HFFc6 (cell line): Measurements from ENCODE around the gene BACH2. TPM values are rescaled to one million over a fixed set of nuclear protein-coding genes. Genes with fewer than 3 reads are reported as not detected.

Experiments
- DNase-seq: peaks from one replicate; pipeline ENCODE4 v3.0.0-alpha.2; 2018
- H3K27ac Mint-ChIP-seq: 2 replicates; pipeline ENCODE4 v1.8.0; 2020; ENCODE audit warnings: mild to moderate bottlenecking, mixed read lengths
- H3K27me3 Mint-ChIP-seq: 2 replicates; pipeline ENCODE4 v1.8.0; 2021; ENCODE audit warnings: mild to moderate bottlenecking, moderate library complexity, mixed read lengths; ENCODE audit not compliant: insufficient read depth
- H3K36me3 Mint-ChIP-seq: 2 replicates; pipeline ENCODE4 v1.8.0; 2021; ENCODE audit warnings: low read depth, mixed read lengths
- H3K4me1 Mint-ChIP-seq: 2 replicates; pipeline ENCODE4 v1.8.0; 2020; ENCODE audit warnings: low read depth, mixed read lengths
- H3K4me3 Mint-ChIP-seq: 2 replicates; pipeline ENCODE4 v1.8.0; 2020; ENCODE audit warnings: mild to moderate bottlenecking, moderate library complexity, mixed read lengths
- H3K9me3 Mint-ChIP-seq: 2 replicates; pipeline ENCODE4 v1.8.0; 2020; ENCODE audit warnings: mild to moderate bottlenecking, mixed read lengths
- total RNA-seq, 6 experiments: library from RNA; stranded (reverse); fragmentation: NEBNext Ultra II Directional; extraction: Animal tissue kit (Norgen Biotek cat#: 25700); gene quantifications; 2 replicates in 1 of 6; 3 replicates in 5 of 6; pipeline ENCODE4 v1.2.3, GENCODE V29; 2021
- TF ChIP-seq, protein P1 (sequence below): fragments of 200-600 bp; sonication (generic); IDR thresholded peaks from 2 replicates; pipeline ENCODE4 v1.5.0; 2021; ENCODE audit warnings: antibody characterized with exemption, mild to moderate bottlenecking

Gene BACH2
- total RNA-seq, 6 experiments from 2014 or later: not detected

DNA sequence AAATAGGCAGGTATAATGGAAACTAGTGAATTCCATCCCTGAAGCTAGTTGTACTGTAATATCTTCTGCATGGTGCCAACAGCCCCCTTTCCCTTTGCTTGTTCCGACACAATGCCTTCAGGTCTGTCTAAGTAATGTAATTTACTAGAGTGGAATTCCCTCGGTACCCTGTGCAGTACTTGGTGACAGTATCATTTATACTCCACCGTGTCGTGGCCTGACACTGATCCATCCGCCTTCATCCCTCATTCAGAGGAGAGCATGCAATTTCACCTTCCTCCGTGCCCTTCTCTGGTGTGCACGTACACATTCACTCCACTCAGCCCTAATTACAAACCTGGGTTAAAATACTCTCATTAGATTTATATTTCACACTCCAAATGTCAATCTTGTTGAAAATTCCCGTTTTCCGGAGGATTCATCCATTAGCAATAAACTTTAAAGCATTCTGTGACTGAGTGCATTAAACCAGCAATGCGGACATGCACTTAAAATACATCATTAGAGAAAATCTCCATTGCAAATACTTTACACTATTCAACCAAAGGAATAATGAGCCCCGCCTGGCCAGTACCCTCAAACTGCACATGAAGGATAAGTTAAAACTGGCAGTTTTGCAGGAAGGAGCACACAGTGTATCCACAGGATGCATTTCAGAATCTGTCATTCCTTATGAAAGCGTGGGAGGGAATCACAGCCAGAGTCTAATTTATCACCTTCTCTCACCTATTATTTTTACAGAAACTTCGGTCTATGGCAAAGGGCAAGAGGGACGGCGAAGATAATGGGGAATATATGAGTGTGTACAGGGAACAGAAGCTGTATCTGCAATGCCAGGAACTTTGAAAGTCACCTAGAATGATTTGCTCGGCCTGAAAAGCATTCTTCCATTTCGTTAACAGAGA is 219.9 kb downstream of the BACH2 start:
- TF ChIP-seq, protein P1, sequence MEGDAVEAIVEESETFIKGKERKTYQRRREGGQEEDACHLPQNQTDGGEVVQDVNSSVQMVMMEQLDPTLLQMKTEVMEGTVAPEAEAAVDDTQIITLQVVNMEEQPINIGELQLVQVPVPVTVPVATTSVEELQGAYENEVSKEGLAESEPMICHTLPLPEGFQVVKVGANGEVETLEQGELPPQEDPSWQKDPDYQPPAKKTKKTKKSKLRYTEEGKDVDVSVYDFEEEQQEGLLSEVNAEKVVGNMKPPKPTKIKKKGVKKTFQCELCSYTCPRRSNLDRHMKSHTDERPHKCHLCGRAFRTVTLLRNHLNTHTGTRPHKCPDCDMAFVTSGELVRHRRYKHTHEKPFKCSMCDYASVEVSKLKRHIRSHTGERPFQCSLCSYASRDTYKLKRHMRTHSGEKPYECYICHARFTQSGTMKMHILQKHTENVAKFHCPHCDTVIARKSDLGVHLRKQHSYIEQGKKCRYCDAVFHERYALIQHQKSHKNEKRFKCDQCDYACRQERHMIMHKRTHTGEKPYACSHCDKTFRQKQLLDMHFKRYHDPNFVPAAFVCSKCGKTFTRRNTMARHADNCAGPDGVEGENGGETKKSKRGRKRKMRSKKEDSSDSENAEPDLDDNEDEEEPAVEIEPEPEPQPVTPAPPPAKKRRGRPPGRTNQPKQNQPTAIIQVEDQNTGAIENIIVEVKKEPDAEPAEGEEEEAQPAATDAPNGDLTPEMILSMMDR: no peak
- H3K36me3 Mint-ChIP-seq: no peaks in the 10 kb centered on the region
- H3K4me3 Mint-ChIP-seq: no peak overlapping the region
- no peaks in the 10 kb centered on the region; the same call in 1 of the 2 replicates for H3K9me3 Mint-ChIP-seq
- H3K27me3 Mint-ChIP-seq: peaks cover 3% of the 10 kb centered on the region; the same call in 1 of the 2 replicates
- no peak overlapping the region for H3K27ac Mint-ChIP-seq
- H3K4me1 Mint-ChIP-seq: no peaks in the 10 kb centered on the region
- no peak for DNase-seq

DNA sequence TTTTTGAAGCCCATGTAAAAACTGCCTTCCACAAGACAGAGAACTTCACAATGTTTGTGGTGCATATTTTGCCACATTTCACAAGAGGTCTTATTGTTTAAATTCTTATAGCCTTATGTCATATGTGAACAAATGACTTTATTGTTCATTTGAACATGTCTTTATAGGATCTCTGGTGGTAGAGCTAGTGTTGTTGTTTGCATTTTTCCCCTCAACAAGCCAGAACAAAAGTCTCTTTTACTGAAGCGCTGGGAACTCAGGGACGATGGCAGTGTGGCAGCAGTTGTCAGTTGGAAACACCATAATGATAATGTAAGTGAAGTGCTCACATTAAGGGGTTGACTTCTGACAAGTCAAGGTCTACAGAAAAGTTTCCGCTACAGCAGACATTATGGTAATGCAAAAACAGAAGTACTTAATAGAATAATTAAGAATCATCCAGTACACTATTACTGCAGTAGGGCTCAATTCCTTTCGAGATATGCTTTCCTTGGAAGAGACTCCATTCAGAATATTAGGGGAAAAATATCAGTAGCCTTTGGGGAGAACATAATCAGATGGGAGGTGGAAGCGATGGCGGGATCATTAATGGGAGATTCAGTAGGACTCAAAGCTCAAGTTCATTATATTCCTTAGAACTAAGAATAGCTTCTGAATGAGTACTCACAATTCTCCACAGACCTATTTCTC is 222.3 kb downstream of the BACH2 start:
- Mint-ChIP-seq H3K4me3 (no peak overlapping the region), H3K36me3 (no peaks in the 10 kb centered on the region), H3K9me3 (no peaks in the 10 kb centered on the region; the same call in 1 of the 2 replicates), H3K27me3 (peaks cover 3% of the 10 kb centered on the region; the same call in 1 of the 2 replicates), H3K27ac (no peak overlapping the region), H3K4me1 (no peaks in the 10 kb centered on the region)
- DNase-seq: no peak
- TF ChIP-seq, protein P1: no peak

DNA sequence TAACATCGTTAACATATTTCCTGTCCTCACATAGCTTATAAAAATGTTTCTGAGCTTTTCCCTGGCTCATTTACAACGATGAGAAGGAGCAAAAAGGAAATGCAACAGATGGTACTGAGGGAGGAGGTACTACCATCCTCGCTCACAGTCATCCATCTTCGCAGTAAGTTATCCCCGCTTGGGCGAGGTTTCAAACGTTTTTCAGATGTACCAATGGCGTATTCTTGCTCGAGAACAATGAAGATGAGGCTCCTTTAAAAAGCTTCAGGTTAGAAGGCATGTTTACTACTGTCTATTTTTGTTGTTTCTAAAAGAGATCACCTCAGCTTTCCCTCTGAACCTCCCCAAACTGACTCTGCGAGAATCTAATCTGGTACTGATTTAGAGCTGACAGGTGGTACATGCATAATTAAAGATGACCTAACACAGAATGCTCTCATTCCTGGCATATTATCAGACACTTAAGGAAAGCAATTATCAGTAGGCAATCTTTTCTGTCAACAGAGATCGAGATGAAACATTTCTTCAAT is 223.6 kb downstream of the BACH2 start:
- TF ChIP-seq, protein P1: no peak
- Mint-ChIP-seq H3K4me3 (no peak overlapping the region), H3K9me3 (no peaks in the 10 kb centered on the region), H3K27me3 (peaks cover 3% of the 10 kb centered on the region; the same call in 1 of the 2 replicates), H3K36me3 (no peaks in the 10 kb centered on the region), H3K27ac (no peak overlapping the region), H3K4me1 (no peaks in the 10 kb centered on the region)
- no peak for DNase-seq

DNA sequence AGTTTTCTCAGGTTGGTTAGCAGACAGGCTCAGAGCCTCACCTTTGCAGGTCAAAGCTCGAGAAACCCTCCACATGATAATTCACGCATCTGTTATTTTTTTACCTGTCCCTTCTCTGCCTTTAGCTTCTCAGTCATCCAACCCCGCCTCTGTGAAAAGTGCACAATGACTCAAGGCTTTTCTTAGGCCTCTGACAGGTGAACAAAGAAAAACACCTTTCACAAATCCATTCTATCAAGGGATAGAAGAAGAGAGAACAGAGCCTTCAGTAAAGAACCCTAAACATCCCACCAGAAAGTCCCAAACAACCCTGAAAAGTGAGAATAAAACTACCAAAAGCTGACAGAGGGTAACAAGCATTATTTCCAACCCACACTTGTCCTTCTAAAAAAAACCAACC is 224.1 kb downstream of the BACH2 start:
- Mint-ChIP-seq H3K27me3 (peaks cover 3% of the 10 kb centered on the region; the same call in 1 of the 2 replicates), H3K36me3 (no peaks in the 10 kb centered on the region), H3K4me1 (no peaks in the 10 kb centered on the region), H3K9me3 (no peaks in the 10 kb centered on the region; the same call in 1 of the 2 replicates), H3K27ac (no peak overlapping the region), H3K4me3 (no peak overlapping the region)
- TF ChIP-seq, protein P1: no peak
- DNase-seq: no peak

DNA sequence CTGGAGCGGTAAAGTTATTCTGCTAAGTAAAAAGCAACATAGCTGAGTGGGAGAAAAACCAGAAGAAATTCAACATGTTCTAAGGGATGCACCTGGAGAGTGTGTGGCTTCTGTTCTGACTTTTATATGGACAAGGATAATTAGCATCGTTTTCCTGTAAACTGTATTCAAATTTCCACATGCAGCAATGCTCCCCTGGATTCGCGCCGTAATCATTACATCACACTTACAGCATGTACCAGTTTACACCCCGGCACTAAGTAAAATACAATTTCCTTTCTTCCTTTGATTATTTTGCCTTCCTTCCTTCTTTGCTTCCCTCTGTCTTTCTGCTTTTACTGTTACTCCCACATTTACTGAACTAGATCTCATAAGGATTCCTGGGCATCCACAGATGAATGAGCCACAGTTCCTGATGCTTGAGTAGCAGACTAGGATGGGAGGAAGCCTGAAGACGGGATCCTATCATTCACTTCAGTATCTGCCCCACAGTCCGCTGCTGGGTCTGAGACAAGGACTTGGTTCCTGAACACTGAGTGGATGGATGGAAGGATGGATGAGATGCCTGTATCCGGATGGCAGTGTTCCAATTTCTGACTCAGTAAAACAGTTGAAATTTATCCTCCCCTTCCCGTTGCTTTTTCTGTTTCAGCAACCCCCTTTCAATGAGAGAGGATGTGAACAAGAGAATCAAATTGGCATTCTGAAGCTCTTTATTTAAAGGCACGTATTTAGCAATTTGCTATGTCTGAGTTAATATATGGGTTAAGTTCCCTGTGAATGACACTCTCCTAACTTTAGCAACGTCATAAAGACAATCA is 227.7 kb downstream of the BACH2 start:
- TF ChIP-seq, protein P1: no peak
- Mint-ChIP-seq H3K27me3 (no peaks in the 10 kb centered on the region), H3K9me3 (no peaks in the 10 kb centered on the region; the same call in none of the 2 replicates), H3K4me1 (no peaks in the 10 kb centered on the region), H3K27ac (no peak overlapping the region), H3K36me3 (no peaks in the 10 kb centered on the region), H3K4me3 (no peak overlapping the region)
- no peak for DNase-seq
